Coronary artery (tissue), 2 donors: ENCODE results near the gene MPLKIP.
A peak's percentile ranks its signal among the peaks of the same experiment; 100 is the strongest.
"Not testable (repeated sequence)": the region's sequence is repeated elsewhere in the genome, so short reads cannot be mapped to it uniquely, and the experiment has no call there.

ENCODE experiments used
- DNase-seq: peaks from one replicate; pipeline ENCODE4 v3.0.0-alpha.2; 2017; ENCODE audit warnings: low spot score
- H3K27ac ChIP-seq, 2 donors: fragments of 200-600 bp; sonication (generic); one replicate each; pipeline ENCODE4 v1.5.1; 2016 to 2019
- H3K4me3 ChIP-seq: fragments of 200-600 bp; sonication (generic); 2 replicates; pipeline ENCODE4 v1.5.1; 2016; ENCODE audit warnings: mild to moderate bottlenecking, moderate library complexity
- CTCF ChIP-seq: fragments of 200-600 bp; sonication (generic); IDR thresholded peaks from one replicate; pipeline ENCODE4 v1.5.1; 2019; ENCODE audit warnings: antibody characterized with exemption

MPLKIP gene

GRCh38 chr7:40138973-40139372, 4.6 kb upstream of the MPLKIP start:
- DNase-seq, result no peak
- TF ChIP-seq CTCF, result no peak
- no peak overlapping the region for H3K27ac ChIP-seq
- no peak overlapping the region for H3K4me3 ChIP-seq

GRCh38 chr7:40137563-40137962, 3.1 kb upstream of the MPLKIP start:
- TF ChIP-seq CTCF, result no peak
- Histone ChIP-seq H3K27ac (no peak overlapping the region), H3K4me3 (no peak overlapping the region)
- DNase-seq, result no peak

- no peak for DNase-seq
- Histone ChIP-seq H3K27ac (peak overlapping the region; percentile 85 to 93), H3K4me3 (peak overlapping the region; percentile 94)
- no peak for TF ChIP-seq CTCF
These were observed 842 bp upstream of the MPLKIP start for GRCh38 chr7:40135317-40135610.

- peak; percentile 79 for DNase-seq
- H3K4me3 ChIP-seq, result peak overlapping the region; percentile 94
- TF ChIP-seq CTCF, result no peak
- H3K27ac ChIP-seq, result peak overlapping the region; percentile 85 to 93
These were observed 628 bp downstream of the MPLKIP start for GRCh38 chr7:40133561-40134427.

GRCh38 chr7:40122940-40123254, 11.5 kb downstream of the MPLKIP start:
- TF ChIP-seq CTCF, result no peak
- Histone ChIP-seq H3K27ac (no peak overlapping the region), H3K4me3 (no peak overlapping the region)
- no peak for DNase-seq

- H3K27ac ChIP-seq, H3K4me3 ChIP-seq, DNase-seq: not testable (repeated sequence)
These were observed 12.1 kb downstream of the MPLKIP start for GRCh38 chr7:40122100-40122939.

- Histone ChIP-seq H3K27ac (no peak overlapping the region), H3K4me3 (no peak overlapping the region)
- TF ChIP-seq CTCF, result no peak
- DNase-seq, result no peak
These were observed 14.4 kb downstream of the MPLKIP start for GRCh38 chr7:40120020-40120419.

- not testable (repeated sequence) for H3K27ac ChIP-seq, DNase-seq, H3K4me3 ChIP-seq
These were observed 16.2 kb downstream of the MPLKIP start for GRCh38 chr7:40118201-40118600.

GRCh38 chr7:40117199-40117598, 17.2 kb downstream of the MPLKIP start:
- not testable (repeated sequence) for H3K27ac ChIP-seq, DNase-seq, H3K4me3 ChIP-seq
